K562 (cell line): ENCODE results near the gene DAPK1.

Source experiments
- CREB3 ChIP-seq: fragments of 450-650 bp; conservative IDR thresholded peaks from 2 replicates; pipeline ENCODE4 v1.6.1; 2016; ENCODE audit warnings: missing genetic modification characterization, low read depth, mild to moderate bottlenecking, missing compliant biosample characterization, moderate library complexity
- CTCF ChIP-seq, 3 experiments: IDR thresholded peaks in 2 of 3; conservative IDR thresholded peaks in 1 of 3; 2 replicates each; pipeline ENCODE4 v1.5.1; 2011 to 2012; ENCODE audit warnings: low read length in 3 of 3, mild to moderate bottlenecking in 3 of 3, control low read depth in 2 of 3, improper control_type of control experiment in 1 of 3, inconsistent platforms in 1 of 3, low read depth in 1 of 3, mixed read lengths in 1 of 3, moderate library complexity in 1 of 3; ENCODE audit not compliant: insufficient read depth in 2 of 3
- DPF2 ChIP-seq: fragments of 450-650 bp; IDR thresholded peaks from 2 replicates; pipeline ENCODE4 v1.6.1; 2016
- LARP7 ChIP-seq: fragments of 450-650 bp; IDR thresholded peaks from 2 replicates; pipeline ENCODE4 v1.6.1; 2016
- TF ChIP-seq, protein P1 (sequence below): fragments of 250-450 bp; sonication (Bioruptor Pico); IDR thresholded peaks from 2 replicates; pipeline ENCODE4 v1.4.0; 2020; ENCODE audit warnings: mild to moderate bottlenecking, moderate library complexity, borderline replicate concordance
- TF ChIP-seq, protein P2 (sequence below): sonication (generic); formaldehyde crosslinking; IDR thresholded peaks from 2 replicates; pipeline ENCODE4 v1.5.0; 2020; ENCODE audit warnings: missing genetic modification reagents

DNA sequence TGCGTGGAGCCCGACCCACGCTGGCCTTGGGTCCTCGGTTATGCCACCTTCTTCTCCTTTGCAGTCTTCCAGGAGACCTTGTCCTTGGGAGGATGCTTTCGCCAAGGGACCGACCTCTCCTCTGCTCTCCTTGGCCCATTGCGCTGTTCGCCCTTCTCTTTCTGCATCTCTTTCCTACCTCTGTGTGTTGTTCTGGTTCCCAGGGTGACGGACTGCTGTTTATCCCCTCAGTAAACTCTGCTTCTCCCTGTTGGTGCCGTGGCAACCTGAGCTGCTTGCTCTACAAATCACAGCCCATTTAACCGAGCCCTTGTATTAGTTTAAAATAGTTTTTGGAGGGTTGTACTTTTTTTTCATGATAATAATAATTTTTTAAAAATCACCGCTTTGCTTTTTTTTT, 97.9 kb downstream of the DAPK1 start:
- TF ChIP-seq CTCF (IDR thresholded peaks at IDR 0.05 in 2 of 3, conservative IDR thresholded peaks at IDR 0.05 in 1 of 3; ENCODE audit: insufficient read depth in 2 of 3, low read depth in 1 of 3, low read length in 3 of 3) = no peak
- no peak for TF ChIP-seq CREB3 (tag)
- TF ChIP-seq, protein P1, sequence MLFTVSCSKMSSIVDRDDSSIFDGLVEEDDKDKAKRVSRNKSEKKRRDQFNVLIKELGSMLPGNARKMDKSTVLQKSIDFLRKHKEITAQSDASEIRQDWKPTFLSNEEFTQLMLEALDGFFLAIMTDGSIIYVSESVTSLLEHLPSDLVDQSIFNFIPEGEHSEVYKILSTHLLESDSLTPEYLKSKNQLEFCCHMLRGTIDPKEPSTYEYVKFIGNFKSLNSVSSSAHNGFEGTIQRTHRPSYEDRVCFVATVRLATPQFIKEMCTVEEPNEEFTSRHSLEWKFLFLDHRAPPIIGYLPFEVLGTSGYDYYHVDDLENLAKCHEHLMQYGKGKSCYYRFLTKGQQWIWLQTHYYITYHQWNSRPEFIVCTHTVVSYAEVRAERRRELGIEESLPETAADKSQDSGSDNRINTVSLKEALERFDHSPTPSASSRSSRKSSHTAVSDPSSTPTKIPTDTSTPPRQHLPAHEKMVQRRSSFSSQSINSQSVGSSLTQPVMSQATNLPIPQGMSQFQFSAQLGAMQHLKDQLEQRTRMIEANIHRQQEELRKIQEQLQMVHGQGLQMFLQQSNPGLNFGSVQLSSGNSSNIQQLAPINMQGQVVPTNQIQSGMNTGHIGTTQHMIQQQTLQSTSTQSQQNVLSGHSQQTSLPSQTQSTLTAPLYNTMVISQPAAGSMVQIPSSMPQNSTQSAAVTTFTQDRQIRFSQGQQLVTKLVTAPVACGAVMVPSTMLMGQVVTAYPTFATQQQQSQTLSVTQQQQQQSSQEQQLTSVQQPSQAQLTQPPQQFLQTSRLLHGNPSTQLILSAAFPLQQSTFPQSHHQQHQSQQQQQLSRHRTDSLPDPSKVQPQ (CRISPR knock-in tag) = no peak
- TF ChIP-seq DPF2 = no peak
- TF ChIP-seq, protein P2, sequence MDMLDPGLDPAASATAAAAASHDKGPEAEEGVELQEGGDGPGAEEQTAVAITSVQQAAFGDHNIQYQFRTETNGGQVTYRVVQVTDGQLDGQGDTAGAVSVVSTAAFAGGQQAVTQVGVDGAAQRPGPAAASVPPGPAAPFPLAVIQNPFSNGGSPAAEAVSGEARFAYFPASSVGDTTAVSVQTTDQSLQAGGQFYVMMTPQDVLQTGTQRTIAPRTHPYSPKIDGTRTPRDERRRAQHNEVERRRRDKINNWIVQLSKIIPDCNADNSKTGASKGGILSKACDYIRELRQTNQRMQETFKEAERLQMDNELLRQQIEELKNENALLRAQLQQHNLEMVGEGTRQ (CRISPR knock-in tag) = no peak
- TF ChIP-seq LARP7 = no peak
